A375 (cell line): Measurements from ENCODE around the gene CENPH. TPM values are rescaled to one million over a fixed set of nuclear protein-coding genes. Genes with fewer than 3 reads are reported as not detected.

Source experiments
- small RNA-seq: library from RNA; depleted of rRNA; stranded (forward); fragments of <200 nt; gene quantifications from one replicate; pipeline ENCODE3, GENCODE V24; 2014
- total RNA-seq: library from RNA; depleted of rRNA; stranded (reverse); fragments of >200 nt; shearing (Covaris generic); gene quantifications from 2 replicates; pipeline ENCODE4 v1.2.3, GENCODE V29; 2014; rRNA removed

The CENPH gene, protein sequence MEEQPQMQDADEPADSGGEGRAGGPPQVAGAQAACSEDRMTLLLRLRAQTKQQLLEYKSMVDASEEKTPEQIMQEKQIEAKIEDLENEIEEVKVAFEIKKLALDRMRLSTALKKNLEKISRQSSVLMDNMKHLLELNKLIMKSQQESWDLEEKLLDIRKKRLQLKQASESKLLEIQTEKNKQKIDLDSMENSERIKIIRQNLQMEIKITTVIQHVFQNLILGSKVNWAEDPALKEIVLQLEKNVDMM
- total RNA-seq: 79.0 and 80.6 TPM in 2 replicates

DNA sequence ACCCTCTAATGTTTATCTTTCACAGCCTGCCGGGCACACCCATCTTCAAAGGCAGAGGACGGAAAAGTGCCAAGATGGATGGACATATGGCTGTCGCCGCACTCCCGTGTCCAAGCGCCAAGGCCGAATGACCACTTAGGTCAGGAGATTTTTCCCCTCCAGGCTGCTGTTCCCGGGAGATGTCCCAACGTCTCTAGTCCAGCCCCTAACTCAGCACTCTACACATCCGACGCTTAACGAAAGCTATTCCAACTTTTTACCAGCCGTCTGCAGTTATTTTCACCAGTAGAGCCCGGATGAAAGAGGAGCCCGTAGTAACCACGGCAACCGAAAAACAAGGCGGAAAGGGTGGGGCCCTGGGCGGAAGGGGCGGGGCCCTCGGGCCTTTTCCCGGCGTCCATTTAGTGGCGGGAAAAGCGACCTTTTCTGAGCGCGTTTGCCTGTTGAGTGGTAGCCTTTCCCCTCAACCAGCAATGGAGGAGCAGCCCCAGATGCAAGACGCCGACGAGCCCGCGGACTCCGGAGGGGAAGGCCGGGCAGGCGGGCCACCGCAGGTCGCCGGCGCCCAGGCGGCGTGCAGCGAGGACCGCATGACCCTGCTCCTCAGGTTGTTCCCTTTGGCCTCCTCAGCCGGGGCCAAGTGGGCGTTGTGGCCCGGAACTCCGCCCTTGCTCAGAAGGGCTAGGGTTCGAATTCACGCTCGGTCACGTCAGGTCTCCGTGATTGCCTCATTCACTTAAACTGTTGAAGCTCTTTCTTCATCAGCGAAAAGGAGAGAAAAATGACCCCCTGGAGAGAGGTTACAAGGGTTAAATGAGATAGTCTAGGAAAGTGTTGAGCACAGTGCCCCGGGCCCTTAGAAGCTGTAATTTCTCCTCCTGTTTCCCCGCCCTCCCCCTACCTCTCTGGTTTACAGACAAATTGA lies at the start of gene CENPH:
CENPH (plus strand) TSS at position 422 of the 925 bp plus-strand sequence; CDS start at position 474, 52 bp downstream.

DNA sequence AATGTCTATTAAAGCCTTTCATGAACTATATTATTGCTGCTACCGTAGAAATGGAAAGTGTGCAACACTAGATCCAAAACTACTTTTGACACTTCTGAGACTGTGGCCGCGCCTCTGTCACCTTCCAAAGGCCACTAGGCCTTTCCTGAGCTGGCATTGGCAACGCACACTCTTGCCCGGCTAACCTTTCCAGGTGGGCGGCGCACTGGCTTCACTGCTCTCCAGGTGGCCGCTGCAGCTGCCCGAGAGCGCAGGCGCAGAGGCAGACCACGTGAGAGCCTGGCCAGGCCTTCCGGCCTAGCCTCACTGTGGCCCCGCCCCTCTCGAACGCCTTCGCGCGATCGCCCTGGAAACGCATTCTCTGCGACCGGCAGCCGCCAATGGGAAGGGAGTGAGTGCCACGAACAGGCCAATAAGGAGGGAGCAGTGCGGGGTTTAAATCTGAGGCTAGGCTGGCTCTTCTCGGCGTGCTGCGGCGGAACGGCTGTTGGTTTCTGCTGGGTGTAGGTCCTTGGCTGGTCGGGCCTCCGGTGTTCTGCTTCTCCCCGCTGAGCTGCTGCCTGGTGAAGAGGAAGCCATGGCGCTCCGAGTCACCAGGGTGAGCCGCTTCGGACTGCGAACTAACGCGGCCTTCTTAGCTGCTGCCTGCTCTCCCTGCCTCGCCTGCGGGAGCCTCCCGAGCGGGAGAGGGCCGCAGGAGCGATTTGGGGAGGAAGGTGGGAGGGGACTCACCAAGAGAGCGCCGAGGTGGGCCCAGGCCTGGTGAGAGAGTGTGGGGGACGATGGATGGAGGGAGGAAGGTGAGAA lies 22.5 kb upstream of the CENPH start, which contains the start of gene CCNB1:
CCNB1 (plus strand) TSS at position 465 of the 807 bp plus-strand sequence; CDS start at position 578, 113 bp downstream.

DNA sequence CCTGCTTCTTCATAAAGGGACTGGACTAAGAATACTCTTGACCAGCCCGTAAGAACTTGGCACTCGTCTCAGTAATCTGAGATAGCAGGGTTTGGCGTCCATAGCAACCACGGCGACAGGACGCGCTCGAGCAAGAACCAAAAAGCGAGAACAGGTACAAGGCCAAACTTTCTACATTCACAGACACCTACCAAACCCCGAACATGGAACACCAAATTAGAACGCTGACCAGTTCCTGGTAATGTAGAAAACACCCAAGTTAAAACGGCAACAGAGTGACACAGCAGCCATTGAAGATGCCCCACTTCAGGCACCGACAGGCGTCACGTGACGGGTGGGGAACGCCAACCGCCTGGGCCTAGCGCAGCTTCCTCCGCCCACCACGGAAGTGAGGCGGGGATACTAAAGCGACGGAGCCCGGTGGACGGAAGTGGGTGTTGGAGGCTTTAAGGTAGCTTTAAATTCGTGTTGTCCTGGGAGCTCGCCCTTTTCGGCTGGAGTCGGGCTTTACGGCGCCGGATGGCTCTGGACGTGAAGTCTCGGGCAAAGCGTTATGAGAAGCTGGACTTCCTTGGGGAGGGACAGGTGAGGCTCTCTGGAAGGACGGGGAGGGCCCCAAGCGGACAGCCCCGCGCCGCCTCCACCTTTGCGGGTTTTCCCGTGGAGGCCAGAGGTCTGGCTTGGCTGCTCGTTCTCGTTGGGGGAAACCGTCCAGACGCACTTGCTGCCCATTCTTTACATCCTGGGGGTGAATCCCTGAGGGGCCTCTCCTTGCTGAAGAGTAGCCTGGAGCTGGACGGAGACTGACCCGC lies 45.3 kb downstream of the CENPH start, which contains the start of gene CDK7:
CDK7 (plus strand) TSS at position 430 of the 812 bp plus-strand sequence; CDS start at position 520, 90 bp downstream.

Small RNA genes within 50 kb of the gene (small RNA-seq; reads per million reads assigned to genes)
- not detected for gene SNORA50D

Other genes starting within 250 kb of the CENPH start
- gene SLC30A5, start 95.6 kb upstream of the CENPH start, total RNA-seq: 42.9 and 69.1 TPM in 2 replicates
- 149 and 179 TPM in 2 replicates for gene CCNB1, start 22.4 kb upstream of the CENPH start, total RNA-seq
- 53.7 and 65.3 TPM in 2 replicates for gene CDK7, start 45.3 kb downstream of the CENPH start, total RNA-seq
- 5.7 and 6.9 TPM in 2 replicates for gene CCDC125, start 143.2 kb downstream of the CENPH start, total RNA-seq
- gene AK6, start 179.9 kb downstream of the CENPH start, total RNA-seq: 44.2 and 79.7 TPM in 2 replicates
- 111 and 141 TPM in 2 replicates for gene TAF9, start 179.9 kb downstream of the CENPH start, total RNA-seq
- 17.7 and 25.7 TPM in 2 replicates for gene RAD17, start 180.2 kb downstream of the CENPH start, total RNA-seq
- gene MARVELD2, start 225.5 kb downstream of the CENPH start, total RNA-seq: 0.08 and 0.13 TPM in 2 replicates